Activated CD4-positive, alpha-beta T cell treated with anti-CD3 and anti-CD28 coated beads, Interleukin-2, amount 50 U/mL, for 24 hours (primary cell): Measurements from ENCODE around the gene FOXE3.
"Not testable (repeated sequence)": the region's sequence is repeated elsewhere in the genome, so short reads cannot be mapped to it uniquely, and the experiment has no call there.

Experiments
- DNase-seq, 2 donors: peaks; one replicate each; pipeline ENCODE4 v3.0.0-alpha.2; 2020; ENCODE audit warnings: low read depth in 1 of 2, low spot score in 1 of 2

The FOXE3 gene

GRCh38 chr1:47445823-47446550, 29.9 kb downstream of the FOXE3 start:
- DNase-seq, result no peak

GRCh38 chr1:47448462-47449222, 32.6 kb downstream of the FOXE3 start:
- no peak for DNase-seq

- no peak for DNase-seq
These were observed 33.9 kb downstream of the FOXE3 start for GRCh38 chr1:47449822-47450552.

GRCh38 chr1:47450606-47451005, 34.5 kb downstream of the FOXE3 start:
- no peak for DNase-seq

GRCh38 chr1:47452426-47452825, 36.3 kb downstream of the FOXE3 start:
- DNase-seq, result no peak

- DNase-seq, result not testable (repeated sequence)
These were observed 37.8 kb downstream of the FOXE3 start for GRCh38 chr1:47453910-47454309.

GRCh38 chr1:47456250-47456649, 40.2 kb downstream of the FOXE3 start:
- DNase-seq, result no peak

GRCh38 chr1:47457547-47457946, 41.5 kb downstream of the FOXE3 start:
- not testable (repeated sequence) for DNase-seq

- DNase-seq, result no peak
These were observed 43.2 kb downstream of the FOXE3 start for GRCh38 chr1:47459253-47459788.

- DNase-seq, result no peak
These were observed 44.0 kb downstream of the FOXE3 start for GRCh38 chr1:47460040-47460439.

- DNase-seq, result no peak
These were observed 44.4 kb downstream of the FOXE3 start for GRCh38 chr1:47460456-47460855.

- no peak for DNase-seq
These were observed 49.5 kb downstream of the FOXE3 start for GRCh38 chr1:47465605-47466004.
